ENCODE results near the gene TRIM52. TPM values are rescaled to one million over a fixed set of nuclear protein-coding genes. Genes with fewer than 3 reads are reported as not detected.
"Not testable (repeated sequence)": the region's sequence is repeated elsewhere in the genome, so short reads cannot be mapped to it uniquely, and the experiment has no call there.

The TRIM52 gene
- total RNA-seq, 1 experiment from 2014 or later: 3.5 TPM

- peak; percentile 69 for DNase-seq (ENCODE audit: low read depth)
Measured at GRCh38 chr5:181217111-181217802, 43.7 kb downstream of the TRIM52 start.

- DNase-seq (ENCODE audit: low read depth): peak; percentile 78
Measured at GRCh38 chr5:181215997-181216989, 44.6 kb downstream of the TRIM52 start.

- not testable (repeated sequence) for DNase-seq (ENCODE audit: low read depth)
Measured at GRCh38 chr5:181214249-181214648, 46.7 kb downstream of the TRIM52 start.

- DNase-seq (ENCODE audit: low read depth): no peak
Measured at GRCh38 chr5:181212934-181213333, 48.0 kb downstream of the TRIM52 start.

GRCh38 chr5:181212080-181212479, 48.9 kb downstream of the TRIM52 start:
- DNase-seq (ENCODE audit: low read depth): no peak

- no peak for DNase-seq (ENCODE audit: low read depth)
Measured at GRCh38 chr5:181211208-181211607, 49.7 kb downstream of the TRIM52 start.

- DNase-seq (ENCODE audit: low read depth): not testable (repeated sequence)
Measured at GRCh38 chr5:181210698-181211097, 50.2 kb downstream of the TRIM52 start.

GRCh38 chr5:181210148-181210547, 50.8 kb downstream of the TRIM52 start:
- DNase-seq (ENCODE audit: low read depth): not testable (repeated sequence)

- not testable (repeated sequence) for DNase-seq (ENCODE audit: low read depth)
Measured at GRCh38 chr5:181209006-181209405, 51.9 kb downstream of the TRIM52 start.

- no peak for DNase-seq (ENCODE audit: low read depth)
Measured at GRCh38 chr5:181207960-181208253, 53.0 kb downstream of the TRIM52 start.

GRCh38 chr5:181207214-181207959, 53.6 kb downstream of the TRIM52 start:
- DNase-seq (ENCODE audit: low read depth): peak; percentile 96

GRCh38 chr5:181205761-181206649, 54.9 kb downstream of the TRIM52 start:
- no peak for DNase-seq (ENCODE audit: low read depth)

Small RNAs within 50 kb of the gene (small RNA-seq; reads per million reads assigned to genes)
- gene MIR4638 (not detected), gene RNU6-705P (not detected), gene SNORD95 (not detected), gene SNORD96A (not detected)

Other genes with a start within 250 kb of the TRIM52 start
- gene BTNL9, start 220.9 kb downstream of the TRIM52 start, total RNA-seq (2014; rRNA removed; shearing (Covaris generic)): 0.18 and 1.3 TPM in 2 replicates
- gene OR2V1, start 130.0 kb downstream of the TRIM52 start, total RNA-seq (2014; rRNA removed; shearing (Covaris generic)): not detected in 2 replicates
- gene OR2V2, start 113.6 kb downstream of the TRIM52 start, total RNA-seq (2014; rRNA removed; shearing (Covaris generic)): not detected in 2 replicates
- 12.6 and 15.4 TPM in 2 replicates for gene TRIM7, start 55.9 kb downstream of the TRIM52 start, total RNA-seq (2014; rRNA removed; shearing (Covaris generic))
- gene TRIM41, start 37.9 kb downstream of the TRIM52 start, total RNA-seq (2014; rRNA removed; shearing (Covaris generic)): 19.1 and 29.1 TPM in 2 replicates
- 7,519 and 7,681 TPM in 2 replicates for gene RACK1, start 17.2 kb downstream of the TRIM52 start, total RNA-seq (2014; rRNA removed; shearing (Covaris generic))
- not detected in 2 replicates for gene OR4F3, start 106.1 kb upstream of the TRIM52 start, total RNA-seq (2014; rRNA removed; shearing (Covaris generic))